22Rv1 (cell line): ENCODE data around the gene CRB1.

Experiments
- ZFX ChIP-seq: fragments of 450-650 bp; IDR thresholded peaks from 2 replicates; pipeline ENCODE4 v1.6.1; 2017; ENCODE audit warnings: antibody characterized with exemption, borderline replicate concordance
- TF ChIP-seq, protein P1 (sequence below): fragments of 450-650 bp; IDR thresholded peaks from 2 replicates; pipeline ENCODE4 v1.5.1; 2017; ENCODE audit warnings: mild to moderate bottlenecking

DNA sequence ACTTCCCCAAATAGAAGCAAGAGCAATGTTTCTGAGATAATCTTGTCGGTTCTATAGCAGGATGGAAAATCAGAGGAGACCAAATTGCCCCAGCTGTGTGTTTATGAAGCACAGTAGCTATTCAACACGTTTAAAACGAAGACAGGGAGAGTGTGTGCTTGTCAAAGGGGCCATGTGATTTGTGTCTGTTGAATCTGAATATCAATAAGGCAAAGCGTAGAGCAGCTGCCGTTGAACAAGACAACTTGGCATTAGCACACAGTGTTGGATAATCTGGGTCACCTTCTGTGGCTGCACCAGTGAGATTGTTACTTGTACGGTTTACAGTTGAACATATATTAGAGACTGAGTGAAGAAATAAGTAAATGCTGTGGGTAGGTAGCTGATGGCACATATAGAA is 1.0 kb downstream of the CRB1 start:
- TF ChIP-seq, protein P1, sequence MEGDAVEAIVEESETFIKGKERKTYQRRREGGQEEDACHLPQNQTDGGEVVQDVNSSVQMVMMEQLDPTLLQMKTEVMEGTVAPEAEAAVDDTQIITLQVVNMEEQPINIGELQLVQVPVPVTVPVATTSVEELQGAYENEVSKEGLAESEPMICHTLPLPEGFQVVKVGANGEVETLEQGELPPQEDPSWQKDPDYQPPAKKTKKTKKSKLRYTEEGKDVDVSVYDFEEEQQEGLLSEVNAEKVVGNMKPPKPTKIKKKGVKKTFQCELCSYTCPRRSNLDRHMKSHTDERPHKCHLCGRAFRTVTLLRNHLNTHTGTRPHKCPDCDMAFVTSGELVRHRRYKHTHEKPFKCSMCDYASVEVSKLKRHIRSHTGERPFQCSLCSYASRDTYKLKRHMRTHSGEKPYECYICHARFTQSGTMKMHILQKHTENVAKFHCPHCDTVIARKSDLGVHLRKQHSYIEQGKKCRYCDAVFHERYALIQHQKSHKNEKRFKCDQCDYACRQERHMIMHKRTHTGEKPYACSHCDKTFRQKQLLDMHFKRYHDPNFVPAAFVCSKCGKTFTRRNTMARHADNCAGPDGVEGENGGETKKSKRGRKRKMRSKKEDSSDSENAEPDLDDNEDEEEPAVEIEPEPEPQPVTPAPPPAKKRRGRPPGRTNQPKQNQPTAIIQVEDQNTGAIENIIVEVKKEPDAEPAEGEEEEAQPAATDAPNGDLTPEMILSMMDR: no peak
- no peak for TF ChIP-seq ZFX
